ENCODE measurements around the gene SCYGR8. TPM values are rescaled to one million over a fixed set of nuclear protein-coding genes. Genes with fewer than 3 reads are reported as not detected.
A peak's percentile ranks its signal among the peaks of the same experiment; 100 is the strongest.

The SCYGR8 gene
- total and polyA plus RNA-seq, 11 donors, result not detected

GRCh38 chr2:227774895-227775842 is 29.5 kb downstream of the SCYGR8 start:
- H3K36me3 ChIP-seq, result no peaks in the 10 kb centered on the region
- DNase-seq, result no peak
- ATAC-seq, result no peak
- H3K4me1 ChIP-seq, result no peaks in the 10 kb centered on the region
- no peaks in the 10 kb centered on the region for H3K27me3 ChIP-seq
- intact Hi-C loops (cut with DNase I), result no loop called here
- no peak overlapping the region for H3K4me3 ChIP-seq
- TF ChIP-seq POLR2A (IDR thresholded peaks at IDR 0.05) (no peak), CTCF (IDR thresholded peaks at IDR 0.05) (no peak)
- 75 to 82% (median 81%) methylated on average over 6 of the region's 6 CpGs for WGBS, 4 donors
- H3K27ac ChIP-seq, result no peak overlapping the region
- H3K9me3 ChIP-seq, result no peaks in the 10 kb centered on the region

- no peak overlapping the region for H3K27ac ChIP-seq
- peaks cover 0 to under 1% (median 0%) of the 10 kb centered on the region in 9 donors for H3K27me3 ChIP-seq
- WGBS, 4 donors, result 67 to 79% (median 76%) methylated on average over 14 of the region's 14 CpGs
- no peak for DNase-seq
- H3K4me3 ChIP-seq, result no peak overlapping the region
- TF ChIP-seq CTCF (IDR thresholded peaks at IDR 0.05) (no peak), POLR2A (IDR thresholded peaks at IDR 0.05) (no peak)
- ATAC-seq, result no peak
- intact Hi-C loops (cut with DNase I), result no loop called here
- no peaks in the 10 kb centered on the region for H3K36me3 ChIP-seq
- no peaks in the 10 kb centered on the region for H3K9me3 ChIP-seq
- peaks cover 0 to 4% (median 0%) of the 10 kb centered on the region in 12 donors for H3K4me1 ChIP-seq
These were observed 35.4 kb downstream of the SCYGR8 start for GRCh38 chr2:227780981-227781615.

- no peak for ATAC-seq
- Histone ChIP-seq H3K27ac (no peak overlapping the region), H3K36me3 (no peaks in the 10 kb centered on the region), H3K4me1 (peaks cover 0 to 4% (median 0%) of the 10 kb centered on the region in 12 donors), H3K27me3 (peaks cover 0 to 4% (median 0%) of the 10 kb centered on the region in 9 donors), H3K9me3 (no peaks in the 10 kb centered on the region), H3K4me3 (no peak overlapping the region)
- intact Hi-C loops (cut with DNase I), result no loop called here
- WGBS, 4 donors, result 61 to 80% (median 78%) methylated on average over 8 of the region's 8 CpGs
- no peak for DNase-seq
- TF ChIP-seq CTCF (IDR thresholded peaks at IDR 0.05) (no peak), POLR2A (IDR thresholded peaks at IDR 0.05) (no peak)
These were observed 36.1 kb downstream of the SCYGR8 start for GRCh38 chr2:227781841-227782240.

DNA sequence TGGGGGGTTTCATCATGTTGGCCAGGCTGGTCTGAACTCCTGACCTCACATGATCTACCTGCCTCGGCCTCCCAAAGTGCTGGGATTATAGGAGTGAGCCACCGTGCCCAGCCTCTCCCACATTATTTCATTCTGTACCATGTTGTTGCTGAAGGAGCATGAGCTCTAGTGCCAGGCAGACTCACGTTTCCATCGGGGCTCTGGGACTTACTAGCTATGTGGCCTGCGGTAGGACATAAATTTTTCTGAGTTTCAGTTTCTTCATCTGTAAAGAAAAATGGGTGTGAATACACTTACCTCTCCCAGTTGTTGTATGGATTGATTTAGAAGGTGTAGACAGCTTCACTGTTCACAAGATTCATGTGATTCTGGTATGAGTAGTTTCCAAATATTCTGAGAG is 37.1 kb downstream of the SCYGR8 start:
- intact Hi-C loops (cut with DNase I), result no loop called here
- ATAC-seq (no peak), DNase-seq (no peak)
- TF ChIP-seq POLR2A (IDR thresholded peaks at IDR 0.05) (no peak), CTCF (IDR thresholded peaks at IDR 0.05) (no peak)
- H3K36me3 ChIP-seq, result no peaks in the 10 kb centered on the region
- H3K27me3 ChIP-seq, result peaks cover 0 to 4% (median 0%) of the 10 kb centered on the region in 9 donors
- WGBS, 4 donors, result 82 to 90% (median 88%) methylated on average over 5 of the region's 5 CpGs
- no peaks in the 10 kb centered on the region for H3K9me3 ChIP-seq
- H3K4me3 ChIP-seq, result peak overlapping the region in 1 of 12 donors; percentile 42
- peak overlapping the region in 1 of 12 donors; percentile 85 for H3K27ac ChIP-seq
- H3K4me1 ChIP-seq, result peaks cover 0 to 4% (median 0%) of the 10 kb centered on the region in 12 donors
